GM12891 (cell line): ENCODE results near the gene SLC6A9.

Experiments
- POLR2A ChIP-seq: IDR thresholded peaks from 2 replicates; pipeline ENCODE4 v1.6.1; 2011; ENCODE audit warnings: low read depth, low read length, control low read depth
- SPI1 ChIP-seq: IDR thresholded peaks from 2 replicates; pipeline ENCODE4 v1.6.1; 2011; ENCODE audit warnings: low read depth, low read length, control low read depth

DNA sequence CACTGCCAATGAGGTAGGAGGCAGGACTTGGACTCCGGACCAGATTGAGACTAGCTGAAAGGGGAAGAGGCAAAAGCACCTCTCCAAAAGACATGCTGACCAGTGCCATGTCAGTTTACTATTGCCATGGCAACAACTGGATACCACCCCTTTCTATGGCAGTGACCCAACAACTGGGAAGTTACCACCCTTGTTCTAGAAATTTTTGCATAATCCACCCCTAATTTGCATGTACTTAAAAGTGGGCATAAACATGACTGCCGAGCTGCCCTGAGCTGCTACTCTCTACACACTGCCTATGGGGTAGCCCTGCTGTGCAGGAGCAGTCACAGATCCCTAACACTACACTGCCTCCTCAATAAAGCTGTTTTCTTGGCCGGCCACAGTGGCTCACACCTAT is 19.0 kb upstream of the SLC6A9 start:
- no peak for TF ChIP-seq POLR2A
- no peak for TF ChIP-seq SPI1
